Neuronal stem cell (in vitro differentiated cells): ENCODE data around the gene PI4K2B.

Experiments
- DNase-seq: peaks from one replicate; pipeline ENCODE4 v3.0.0-alpha.2; 2013; ENCODE audit warnings: low spot score
- H2AFZ ChIP-seq: one replicate; pipeline ENCODE4 v1.6.1; 2013; ENCODE audit warnings: mild to moderate bottlenecking, low read length, inconsistent platforms
- H2AK5ac ChIP-seq: 2 replicates; pipeline ENCODE4 v1.6.1; 2013; ENCODE audit warnings: low read depth, mild to moderate bottlenecking, inconsistent platforms, low read length, moderate library complexity, mixed read lengths
- H2BK120ac ChIP-seq: 2 replicates; pipeline ENCODE4 v1.6.1; 2013; ENCODE audit warnings: low read depth, mild to moderate bottlenecking, inconsistent platforms, low read length, moderate library complexity, mixed read lengths
- H2BK12ac ChIP-seq: one replicate; pipeline ENCODE4 v1.6.1; 2013; ENCODE audit warnings: low read length, inconsistent platforms
- H2BK15ac ChIP-seq: 2 replicates; pipeline ENCODE4 v1.6.1; 2013; ENCODE audit warnings: mild to moderate bottlenecking, low read length, inconsistent platforms, mixed read lengths
- H2BK5ac ChIP-seq: one replicate; pipeline ENCODE4 v1.6.1; 2013; ENCODE audit warnings: inconsistent platforms, mild to moderate bottlenecking, low read length, moderate library complexity
- H3K14ac ChIP-seq: one replicate; pipeline ENCODE4 v1.6.1; 2013; ENCODE audit warnings: low read length, inconsistent platforms
- H3K18ac ChIP-seq: 2 replicates; pipeline ENCODE4 v1.6.1; 2013; ENCODE audit warnings: low read length, inconsistent platforms
- H3K23ac ChIP-seq: 2 replicates; pipeline ENCODE4 v1.6.1; 2013; ENCODE audit warnings: low read depth, mild to moderate bottlenecking, mixed read lengths, low read length, inconsistent platforms; ENCODE audit not compliant: poor library complexity
- H3K27ac ChIP-seq: replicated peaks from 3 replicates; pipeline ENCODE4 v1.5.1; 2013; ENCODE audit warnings: low read length, inconsistent platforms
- H3K27me3 ChIP-seq, 3 experiments: 2 replicates each; pipeline ENCODE4 v1.6.1; 2013; ENCODE audit warnings: low read length in 3 of 3, mild to moderate bottlenecking in 2 of 3, inconsistent platforms in 1 of 3, low read depth in 1 of 3, mixed read lengths in 1 of 3, moderate library complexity in 1 of 3; ENCODE audit not compliant: control insufficient read depth in 3 of 3, insufficient read depth in 3 of 3
- H3K36me3 ChIP-seq, 2 donors: replicated peaks in 1 of 2; 2 replicates each; pipeline ENCODE4 v1.6.1; 2013; ENCODE audit warnings: low read length in 2 of 2; ENCODE audit not compliant: control insufficient read depth in 2 of 2, insufficient read depth in 2 of 2
- H3K4ac ChIP-seq: 2 replicates; pipeline ENCODE4 v1.6.1; 2013; ENCODE audit warnings: inconsistent platforms, mild to moderate bottlenecking, low read length, moderate library complexity
- H3K4me1 ChIP-seq, 2 donors: 1 replicate in 1 of 2; 2 replicates in 1 of 2; pipeline ENCODE4 v1.6.1; 2013; ENCODE audit warnings: low read length in 2 of 2, low read depth in 1 of 2; ENCODE audit not compliant: control insufficient read depth in 2 of 2, insufficient read depth in 1 of 2
- H3K4me2 ChIP-seq: one replicate; pipeline ENCODE4 v1.6.1; 2013; ENCODE audit warnings: mild to moderate bottlenecking, low read length, inconsistent platforms; ENCODE audit not compliant: insufficient read depth, poor library complexity, severe bottlenecking
- H3K4me3 ChIP-seq, 2 donors: 2 replicates each; pipeline ENCODE4 v1.5.1; 2013; ENCODE audit warnings: low read length in 2 of 2, mild to moderate bottlenecking in 2 of 2, inconsistent platforms in 1 of 2, moderate library complexity in 1 of 2
- H3K79me1 ChIP-seq: one replicate; pipeline ENCODE4 v1.6.1; 2013; ENCODE audit warnings: low read depth, mild to moderate bottlenecking, inconsistent platforms, low read length, moderate library complexity
- H3K9ac ChIP-seq: one replicate; pipeline ENCODE4 v1.6.1; 2013; ENCODE audit warnings: mild to moderate bottlenecking, low read depth, low read length, inconsistent platforms; ENCODE audit not compliant: poor library complexity
- H3K9me3 ChIP-seq, 2 donors: replicated peaks in 1 of 2; 2 replicates each; pipeline versions ENCODE3 to v1.6.1; 2013; ENCODE audit warnings: low read length in 2 of 2, mild to moderate bottlenecking in 2 of 2, inconsistent platforms in 1 of 2, low read depth in 1 of 2, mixed read lengths in 1 of 2, moderate library complexity in 1 of 2; ENCODE audit not compliant: control insufficient read depth in 2 of 2, insufficient read depth in 1 of 2
- H4K8ac ChIP-seq: one replicate; pipeline ENCODE4 v1.6.1; 2013; ENCODE audit warnings: low read depth, mild to moderate bottlenecking, inconsistent platforms, low read length, moderate library complexity
- H4K91ac ChIP-seq: one replicate; pipeline ENCODE4 v1.6.1; 2013; ENCODE audit warnings: low read length, low read depth, mild to moderate bottlenecking, inconsistent platforms; ENCODE audit not compliant: poor library complexity
- WGBS, 2 donors: extraction: QIAGEN DNeasy Blood & Tissue Kit; methylation state at CpG; one replicate each; pipeline ENCODE4 v1.1.7; 2013; ENCODE audit warnings: missing lambda C conversion rate in 2 of 2, mixed read lengths in 1 of 2; ENCODE audit not compliant: insufficient read length in 2 of 2, insufficient replicate concordance in 1 of 2; ENCODE audit errors: extremely low coverage in 2 of 2; 5-methylcytosine and 5-hydroxymethylcytosine counted together

The PI4K2B gene

GRCh38 chr4:25280210-25280609 lies 46.4 kb downstream of the PI4K2B start:
- Histone ChIP-seq H3K4me1 (no peaks in the 10 kb centered on the region), H3K4ac (no peak overlapping the region), H3K4me2 (no peak overlapping the region), H3K36me3 (peaks cover 3 to 4% of the 10 kb centered on the region in 2 donors), H3K27ac (no peak overlapping the region), H3K23ac (no peak overlapping the region), H2AK5ac (no peak overlapping the region), H2BK15ac (no peak overlapping the region), H2AFZ (no peak overlapping the region), H3K4me3 (no peak overlapping the region), H4K8ac (no peak overlapping the region), H3K18ac (no peak overlapping the region), H2BK5ac (no peak overlapping the region), H3K9me3 (peaks cover 0 to 2% of the 10 kb centered on the region in 2 donors), H3K14ac (no peak overlapping the region), H3K9ac (no peak overlapping the region), H3K27me3 (no peaks in the 10 kb centered on the region), H4K91ac (no peak overlapping the region), H3K79me1 (no peaks in the 10 kb centered on the region), H2BK120ac (no peak overlapping the region), H2BK12ac (no peak overlapping the region)
- no CpG with 5 or more reads among the region's 4 CpGs for WGBS, 2 donors
- no peak for DNase-seq

DNA sequence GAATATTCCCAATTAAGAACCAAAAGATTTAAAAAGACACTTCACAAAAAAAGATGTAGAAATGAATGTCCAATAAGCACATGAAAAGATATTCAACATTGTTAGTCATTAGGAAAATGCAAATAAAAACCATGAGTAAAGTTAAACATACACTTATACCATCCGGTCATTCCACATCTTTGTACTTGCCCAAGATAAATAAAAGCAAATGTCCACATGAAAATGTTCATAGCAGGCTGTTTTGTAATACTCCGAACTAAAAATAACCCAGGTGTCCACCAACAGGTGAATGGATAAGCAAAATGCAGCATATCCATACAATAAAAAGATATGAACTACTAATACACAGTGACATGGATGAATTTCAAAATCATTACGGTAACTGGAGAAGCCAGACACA lies 50.1 kb downstream of the PI4K2B start:
- DNase-seq = no peak
- peaks cover 1 to 4% of the 10 kb centered on the region in 2 donors for H3K36me3 ChIP-seq
- no peaks in the 10 kb centered on the region for H3K4me1 ChIP-seq
- H3K79me1 ChIP-seq = no peaks in the 10 kb centered on the region
- H3K4me2 ChIP-seq = no peak overlapping the region
- H4K8ac ChIP-seq = no peak overlapping the region
- WGBS, 2 donors = no CpG with 5 or more reads among the region's 3 CpGs
- H3K14ac ChIP-seq = no peak overlapping the region
- H4K91ac ChIP-seq = no peak overlapping the region
- H3K9me3 ChIP-seq = peaks cover 0 to 2% of the 10 kb centered on the region in 2 donors
- no peak overlapping the region for H3K23ac ChIP-seq
- no peak overlapping the region for H3K4me3 ChIP-seq
- H2AK5ac ChIP-seq = no peak overlapping the region
- no peak overlapping the region for H2BK120ac ChIP-seq
- no peak overlapping the region for H2BK5ac ChIP-seq
- no peak overlapping the region for H3K4ac ChIP-seq
- H2AFZ ChIP-seq = no peak overlapping the region
- no peaks in the 10 kb centered on the region for H3K27me3 ChIP-seq
- no peak overlapping the region for H2BK15ac ChIP-seq
- no peak overlapping the region for H2BK12ac ChIP-seq
- H3K9ac ChIP-seq = no peak overlapping the region
- H3K27ac ChIP-seq = no peak overlapping the region
- no peak overlapping the region for H3K18ac ChIP-seq

DNA sequence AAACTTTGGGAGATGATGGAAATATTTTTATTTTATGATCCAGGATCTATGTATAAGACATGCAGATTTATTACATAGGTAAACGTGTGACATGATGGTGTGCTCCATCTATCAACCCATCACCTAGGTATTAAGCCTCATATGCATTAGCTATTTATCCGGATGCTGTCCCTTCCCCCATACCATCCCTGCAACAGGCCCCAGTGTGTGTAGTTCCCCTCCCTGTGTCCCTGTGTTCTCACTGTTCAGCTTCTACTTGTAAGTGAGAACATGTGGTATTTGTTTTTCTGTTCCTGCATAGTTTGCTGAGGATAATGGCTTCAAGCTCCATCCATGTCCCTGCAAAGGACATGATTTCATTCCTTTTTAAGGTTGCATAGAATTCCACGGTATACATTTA lies 50.6 kb downstream of the PI4K2B start:
- peaks cover 0 to 2% of the 10 kb centered on the region in 2 donors for H3K9me3 ChIP-seq
- DNase-seq = no peak
- no peak overlapping the region for H3K18ac ChIP-seq
- H2BK12ac ChIP-seq = no peak overlapping the region
- no peak overlapping the region for H2BK120ac ChIP-seq
- H3K79me1 ChIP-seq = no peaks in the 10 kb centered on the region
- no peak overlapping the region for H3K4me2 ChIP-seq
- H2BK15ac ChIP-seq = no peak overlapping the region
- no peaks in the 10 kb centered on the region for H3K4me1 ChIP-seq
- no peak overlapping the region for H3K9ac ChIP-seq
- peaks cover 1 to 4% of the 10 kb centered on the region in 2 donors for H3K36me3 ChIP-seq
- no peak overlapping the region for H2AFZ ChIP-seq
- no peak overlapping the region for H3K4me3 ChIP-seq
- no peak overlapping the region for H3K23ac ChIP-seq
- H3K27ac ChIP-seq = no peak overlapping the region
- H3K14ac ChIP-seq = no peak overlapping the region
- no peak overlapping the region for H4K8ac ChIP-seq
- no CpG with 5 or more reads among the region's 3 CpGs for WGBS, 2 donors
- H3K27me3 ChIP-seq = no peaks in the 10 kb centered on the region
- H3K4ac ChIP-seq = no peak overlapping the region
- H2BK5ac ChIP-seq = no peak overlapping the region
- no peak overlapping the region for H4K91ac ChIP-seq
- no peak overlapping the region for H2AK5ac ChIP-seq

DNA sequence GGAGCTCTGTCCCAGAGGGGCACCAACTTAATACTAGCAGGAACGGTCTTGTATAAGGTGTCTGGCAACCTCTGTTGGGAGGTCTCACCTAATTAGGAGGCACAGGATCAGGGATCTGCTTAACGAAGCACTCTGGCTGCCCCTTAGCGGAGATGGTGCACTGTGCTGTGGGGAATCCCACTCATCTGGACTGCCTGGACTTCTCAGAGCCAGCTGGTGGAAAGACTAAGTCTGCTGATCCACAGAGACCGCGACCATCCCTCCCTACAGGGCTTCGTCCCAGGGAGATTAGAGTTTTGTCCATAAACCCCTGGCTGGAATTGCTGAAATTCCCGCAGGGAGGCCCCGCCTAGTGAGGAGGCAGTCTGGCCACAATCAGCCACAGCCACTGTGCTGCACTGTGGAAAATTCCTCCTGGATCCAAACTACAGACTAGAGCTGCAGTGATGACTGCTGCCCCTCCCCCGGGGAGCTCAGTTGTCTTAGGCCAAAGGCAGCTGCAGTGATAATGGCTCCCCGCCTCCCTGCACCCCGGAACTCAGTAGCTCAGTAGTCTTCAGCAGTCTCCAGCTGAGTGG lies 56.7 kb downstream of the PI4K2B start:
- Histone ChIP-seq H3K23ac (no peak overlapping the region), H2AK5ac (no peak overlapping the region), H4K8ac (no peak overlapping the region), H3K4ac (no peak overlapping the region), H3K9me3 (no peaks in the 10 kb centered on the region), H2AFZ (peak overlapping the region; percentile 53), H3K4me2 (no peak overlapping the region), H2BK120ac (no peak overlapping the region), H2BK12ac (peak overlapping the region; percentile 25), H2BK15ac (no peak overlapping the region), H4K91ac (no peak overlapping the region), H3K79me1 (no peaks in the 10 kb centered on the region), H3K18ac (peak overlapping the region; percentile 53), H3K14ac (peak overlapping the region; percentile 23), H3K27me3 (no peaks in the 10 kb centered on the region), H3K4me3 (no peak overlapping the region), H3K27ac (peak overlapping the region; percentile 46), H3K36me3 (no peaks in the 10 kb centered on the region), H3K9ac (no peak overlapping the region), H2BK5ac (peak overlapping the region; percentile 77), H3K4me1 (peaks cover 0 to 8% of the 10 kb centered on the region in 2 donors)
- WGBS, 2 donors = no CpG with 5 or more reads among the region's 11 CpGs
- no peak for DNase-seq
